ENCODE measurements around the gene RANBP17.
A peak's percentile ranks its signal among the peaks of the same experiment; 100 is the strongest.

Gene RANBP17

GRCh38 chr5:170886210-170886894 is 24.5 kb downstream of the RANBP17 start:
- Histone ChIP-seq H3K36me3 (ENCODE audit: low read depth) (no peaks in the 10 kb centered on the region; the same call in 1 of the 2 replicates), H3K27ac (ENCODE audit: poor library complexity, severe bottlenecking) (no peak overlapping the region), H3K27me3 (ENCODE audit: insufficient read depth, poor library complexity, severe bottlenecking) (no peaks in the 10 kb centered on the region), H3K4me3 (ENCODE audit: severe bottlenecking) (no peak overlapping the region), H3K9me3 (ENCODE audit: severe bottlenecking) (no peaks in the 10 kb centered on the region), H3K4me1 (ENCODE audit: insufficient read depth, poor library complexity, severe bottlenecking) (peaks cover 4% of the 10 kb centered on the region)
- TF ChIP-seq, protein P1, sequence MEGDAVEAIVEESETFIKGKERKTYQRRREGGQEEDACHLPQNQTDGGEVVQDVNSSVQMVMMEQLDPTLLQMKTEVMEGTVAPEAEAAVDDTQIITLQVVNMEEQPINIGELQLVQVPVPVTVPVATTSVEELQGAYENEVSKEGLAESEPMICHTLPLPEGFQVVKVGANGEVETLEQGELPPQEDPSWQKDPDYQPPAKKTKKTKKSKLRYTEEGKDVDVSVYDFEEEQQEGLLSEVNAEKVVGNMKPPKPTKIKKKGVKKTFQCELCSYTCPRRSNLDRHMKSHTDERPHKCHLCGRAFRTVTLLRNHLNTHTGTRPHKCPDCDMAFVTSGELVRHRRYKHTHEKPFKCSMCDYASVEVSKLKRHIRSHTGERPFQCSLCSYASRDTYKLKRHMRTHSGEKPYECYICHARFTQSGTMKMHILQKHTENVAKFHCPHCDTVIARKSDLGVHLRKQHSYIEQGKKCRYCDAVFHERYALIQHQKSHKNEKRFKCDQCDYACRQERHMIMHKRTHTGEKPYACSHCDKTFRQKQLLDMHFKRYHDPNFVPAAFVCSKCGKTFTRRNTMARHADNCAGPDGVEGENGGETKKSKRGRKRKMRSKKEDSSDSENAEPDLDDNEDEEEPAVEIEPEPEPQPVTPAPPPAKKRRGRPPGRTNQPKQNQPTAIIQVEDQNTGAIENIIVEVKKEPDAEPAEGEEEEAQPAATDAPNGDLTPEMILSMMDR (IDR thresholded peaks at IDR 0.05; ENCODE audit: poor library complexity, severe bottlenecking), result no peak
- no peak for DNase-seq (ENCODE audit: low spot score)
- no peak for ATAC-seq (ENCODE audit: low read depth)

GRCh38 chr5:170892196-170892595 is 30.4 kb downstream of the RANBP17 start:
- Histone ChIP-seq H3K4me1 (ENCODE audit: insufficient read depth, poor library complexity, severe bottlenecking) (peaks cover 17% of the 10 kb centered on the region), H3K36me3 (ENCODE audit: low read depth) (peaks cover 14% of the 10 kb centered on the region; the same call in 1 of the 2 replicates), H3K4me3 (ENCODE audit: severe bottlenecking) (no peak overlapping the region), H3K9me3 (ENCODE audit: severe bottlenecking) (no peaks in the 10 kb centered on the region), H3K27ac (ENCODE audit: poor library complexity, severe bottlenecking) (no peak overlapping the region), H3K27me3 (ENCODE audit: insufficient read depth, poor library complexity, severe bottlenecking) (no peaks in the 10 kb centered on the region)
- TF ChIP-seq, protein P1 (IDR thresholded peaks at IDR 0.05; ENCODE audit: poor library complexity, severe bottlenecking), result no peak
- ATAC-seq (ENCODE audit: low read depth) (peak; percentile 17; the same call in 1 of the 3 replicates), DNase-seq (ENCODE audit: low spot score) (no peak)

GRCh38 chr5:170894665-170895064 is 32.8 kb downstream of the RANBP17 start:
- peaks cover 17% of the 10 kb centered on the region for H3K4me1 ChIP-seq (ENCODE audit: insufficient read depth, poor library complexity, severe bottlenecking)
- no peak overlapping the region for H3K27ac ChIP-seq (ENCODE audit: poor library complexity, severe bottlenecking)
- H3K36me3 ChIP-seq (ENCODE audit: low read depth), result peaks cover 14% of the 10 kb centered on the region; the same call in 1 of the 2 replicates
- no peak overlapping the region for H3K4me3 ChIP-seq (ENCODE audit: severe bottlenecking)
- no peaks in the 10 kb centered on the region for H3K9me3 ChIP-seq (ENCODE audit: severe bottlenecking)
- DNase-seq (ENCODE audit: low spot score) (no peak), ATAC-seq (ENCODE audit: low read depth) (no peak)
- no peaks in the 10 kb centered on the region for H3K27me3 ChIP-seq (ENCODE audit: insufficient read depth, poor library complexity, severe bottlenecking)
- TF ChIP-seq, protein P1 (IDR thresholded peaks at IDR 0.05; ENCODE audit: poor library complexity, severe bottlenecking), result no peak

DNA sequence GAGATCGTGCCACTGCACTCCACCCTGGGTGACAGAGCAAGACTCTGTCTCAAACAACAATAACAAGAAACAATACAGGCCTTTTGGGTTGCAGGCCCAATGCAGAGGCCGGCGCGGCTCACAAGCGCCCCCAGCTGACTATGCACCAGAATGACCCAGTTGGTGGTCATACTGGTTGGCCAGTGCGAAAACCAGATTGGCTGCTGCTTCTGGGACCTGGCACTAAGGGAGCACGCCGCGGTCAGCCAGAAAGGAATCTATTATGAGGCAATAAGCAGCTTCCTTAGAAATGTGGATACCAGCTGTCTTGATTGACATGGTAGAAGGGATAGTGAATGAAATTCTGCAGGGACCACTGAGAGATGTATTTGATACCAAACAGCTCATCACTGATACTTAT is 35.0 kb downstream of the RANBP17 start:
- DNase-seq (ENCODE audit: low spot score) (no peak), ATAC-seq (ENCODE audit: low read depth) (no peak)
- Histone ChIP-seq H3K27ac (ENCODE audit: poor library complexity, severe bottlenecking) (no peak overlapping the region), H3K4me1 (ENCODE audit: insufficient read depth, poor library complexity, severe bottlenecking) (peaks cover 12% of the 10 kb centered on the region), H3K4me3 (ENCODE audit: severe bottlenecking) (no peak overlapping the region), H3K36me3 (ENCODE audit: low read depth) (peaks cover 14% of the 10 kb centered on the region; the same call in 1 of the 2 replicates), H3K9me3 (ENCODE audit: severe bottlenecking) (no peaks in the 10 kb centered on the region), H3K27me3 (ENCODE audit: insufficient read depth, poor library complexity, severe bottlenecking) (no peaks in the 10 kb centered on the region)
- TF ChIP-seq, protein P1 (IDR thresholded peaks at IDR 0.05; ENCODE audit: poor library complexity, severe bottlenecking), result no peak

GRCh38 chr5:170903075-170903474 is 41.3 kb downstream of the RANBP17 start:
- Histone ChIP-seq H3K36me3 (ENCODE audit: low read depth) (no peaks in the 10 kb centered on the region), H3K4me1 (ENCODE audit: insufficient read depth, poor library complexity, severe bottlenecking) (peaks cover 3% of the 10 kb centered on the region), H3K27me3 (ENCODE audit: insufficient read depth, poor library complexity, severe bottlenecking) (no peaks in the 10 kb centered on the region), H3K4me3 (ENCODE audit: severe bottlenecking) (no peak overlapping the region), H3K9me3 (ENCODE audit: severe bottlenecking) (peaks cover 10% of the 10 kb centered on the region), H3K27ac (ENCODE audit: poor library complexity, severe bottlenecking) (no peak overlapping the region)
- no peak for ATAC-seq (ENCODE audit: low read depth)
- TF ChIP-seq, protein P1 (IDR thresholded peaks at IDR 0.05; ENCODE audit: poor library complexity, severe bottlenecking), result no peak
- DNase-seq (ENCODE audit: low spot score), result no peak

Measured in RWPE2 (cell line).